Midbrain (tissue), 1 donor: ENCODE measurements around the gene C2orf72.
"Not testable (repeated sequence)": the region's sequence is repeated elsewhere in the genome, so short reads cannot be mapped to it uniquely, and the experiment has no call there.

ENCODE experiments used
- DNase-seq: peaks from one replicate; lab custom pipeline; 2025; lab: John Stamatoyannopoulos, UW

Gene C2orf72

GRCh38 chr2:231015478-231015877 is 21.8 kb upstream of the C2orf72 start:
- peak; percentile 67 for DNase-seq

GRCh38 chr2:231015926-231016325 is 21.4 kb upstream of the C2orf72 start:
- peak; percentile 37 for DNase-seq

GRCh38 chr2:231016566-231017230 is 20.6 kb upstream of the C2orf72 start:
- DNase-seq, result no peak

- DNase-seq, result peak; percentile 73
Observed at GRCh38 chr2:231017231-231017598, 20.1 kb upstream of the C2orf72 start.

- DNase-seq, result no peak
Observed at GRCh38 chr2:231018184-231018583, 19.1 kb upstream of the C2orf72 start.

GRCh38 chr2:231025059-231025458 is 12.3 kb upstream of the C2orf72 start:
- DNase-seq, result not testable (repeated sequence)

- no peak for DNase-seq
Observed at GRCh38 chr2:231028889-231029288, 8.4 kb upstream of the C2orf72 start.

GRCh38 chr2:231029563-231029962 is 7.8 kb upstream of the C2orf72 start:
- no peak for DNase-seq

- no peak for DNase-seq
Observed at GRCh38 chr2:231030725-231031124, 6.6 kb upstream of the C2orf72 start.

- DNase-seq, result no peak
Observed at GRCh38 chr2:231032575-231033140, 4.7 kb upstream of the C2orf72 start.

GRCh38 chr2:231033147-231034132 is 3.9 kb upstream of the C2orf72 start:
- no peak for DNase-seq

- no peak for DNase-seq
Observed at GRCh38 chr2:231034291-231034882, 2.9 kb upstream of the C2orf72 start.

GRCh38 chr2:231036131-231036530 is 1.2 kb upstream of the C2orf72 start:
- DNase-seq, result no peak

- DNase-seq, result no peak
Observed at GRCh38 chr2:231036578-231037106, 681 bp upstream of the C2orf72 start.

GRCh38 chr2:231037731-231038482 is 584 bp downstream of the C2orf72 start:
- DNase-seq, result peak; percentile 64

GRCh38 chr2:231038483-231039293 is 1.4 kb downstream of the C2orf72 start:
- peak; percentile 15 for DNase-seq

- no peak for DNase-seq
Observed at GRCh38 chr2:231039294-231039664, 2.0 kb downstream of the C2orf72 start.

GRCh38 chr2:231039821-231040364 is 2.6 kb downstream of the C2orf72 start:
- no peak for DNase-seq

GRCh38 chr2:231041061-231041689 is 3.9 kb downstream of the C2orf72 start:
- peak; percentile 8 for DNase-seq

GRCh38 chr2:231043796-231044195 is 6.5 kb downstream of the C2orf72 start:
- DNase-seq, result no peak
